Right atrium auricular region (tissue), 2 donors: ENCODE data around the gene HAT1. TPM values are rescaled to one million over a fixed set of nuclear protein-coding genes. Genes with fewer than 3 reads are reported as not detected.
A peak's percentile ranks its signal among the peaks of the same experiment; 100 is the strongest.
"Not testable (repeated sequence)": the region's sequence is repeated elsewhere in the genome, so short reads cannot be mapped to it uniquely, and the experiment has no call there.

Experiments used
- DNase-seq: peaks from one replicate; pipeline ENCODE4 v3.0.0-alpha.2; 2019; ENCODE audit warnings: low spot score
- H3K27ac ChIP-seq, 2 donors: fragments of 200-600 bp; sonication (generic); 1 replicate in 1 of 2; 2 replicates in 1 of 2; pipeline ENCODE4 v1.5.1; 2016 to 2019
- H3K27me3 ChIP-seq, 2 donors: fragments of 200-600 bp; sonication (generic); one replicate each; pipeline versions ENCODE4 v1.5.1 to v1.6.0; 2017 to 2019
- H3K36me3 ChIP-seq: fragments of 200-600 bp; sonication (generic); one replicate; pipeline ENCODE4 v1.5.1; 2016
- H3K4me1 ChIP-seq, 2 donors: fragments of 200-600 bp; sonication (generic); one replicate each; pipeline versions ENCODE4 v1.5.1 to v1.6.0; 2017 to 2019
- H3K4me3 ChIP-seq, 2 donors: fragments of 200-600 bp; sonication (generic); 1 replicate in 1 of 2; 2 replicates in 1 of 2; pipeline ENCODE4 v1.5.1; 2017 to 2019; ENCODE audit warnings: mild to moderate bottlenecking in 1 of 2, moderate library complexity in 1 of 2
- H3K9me3 ChIP-seq, 2 donors: fragments of 200-600 bp; sonication (generic); one replicate each; pipeline ENCODE4 v1.5.1; 2019
- total RNA-seq, 2 donors: library from RNA; depleted of rRNA; stranded (reverse); fragments of >200 nt; gene quantifications; one replicate each; pipeline ENCODE4 v1.1.0, GENCODE V29; 2016
- TF ChIP-seq, protein P1 (sequence below), 2 donors: fragments of 200-600 bp; sonication (generic); IDR thresholded peaks; one replicate each; pipeline ENCODE4 v1.5.1; 2019; ENCODE audit warnings: antibody characterized with exemption in 2 of 2

HAT1 gene
- total RNA-seq, 2 donors from 2014 or later, result 22.8 to 25.8 TPM

DNA sequence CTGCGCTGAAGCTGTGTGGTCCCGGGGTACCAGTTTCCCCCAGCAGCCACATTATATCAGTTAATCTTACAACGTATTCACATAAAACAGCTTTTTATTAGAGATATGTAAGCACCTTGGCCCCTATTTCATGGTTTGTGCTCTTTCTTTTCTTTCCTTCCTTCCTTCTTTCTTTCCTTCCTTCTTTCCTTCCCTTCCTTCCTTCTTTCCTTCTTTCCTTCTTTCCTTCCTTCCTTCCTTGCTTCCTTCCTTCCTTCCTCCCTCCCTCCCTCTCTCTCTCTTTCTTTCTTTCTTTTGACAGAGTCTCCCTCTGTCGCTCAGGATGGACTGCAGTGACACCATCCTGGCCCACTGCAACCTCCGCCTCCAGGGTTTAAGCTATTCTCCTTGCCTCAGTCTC is 73.8 kb downstream of the HAT1 start:
- Histone ChIP-seq H3K9me3 (no peaks in the 10 kb centered on the region), H3K27me3 (no peaks in the 10 kb centered on the region), H3K36me3 (no peaks in the 10 kb centered on the region), H3K27ac (no peak overlapping the region), H3K4me1 (peaks cover 0 to 13% of the 10 kb centered on the region in 2 donors), H3K4me3 (no peak overlapping the region)
- DNase-seq, result no peak
- TF ChIP-seq, protein P1, sequence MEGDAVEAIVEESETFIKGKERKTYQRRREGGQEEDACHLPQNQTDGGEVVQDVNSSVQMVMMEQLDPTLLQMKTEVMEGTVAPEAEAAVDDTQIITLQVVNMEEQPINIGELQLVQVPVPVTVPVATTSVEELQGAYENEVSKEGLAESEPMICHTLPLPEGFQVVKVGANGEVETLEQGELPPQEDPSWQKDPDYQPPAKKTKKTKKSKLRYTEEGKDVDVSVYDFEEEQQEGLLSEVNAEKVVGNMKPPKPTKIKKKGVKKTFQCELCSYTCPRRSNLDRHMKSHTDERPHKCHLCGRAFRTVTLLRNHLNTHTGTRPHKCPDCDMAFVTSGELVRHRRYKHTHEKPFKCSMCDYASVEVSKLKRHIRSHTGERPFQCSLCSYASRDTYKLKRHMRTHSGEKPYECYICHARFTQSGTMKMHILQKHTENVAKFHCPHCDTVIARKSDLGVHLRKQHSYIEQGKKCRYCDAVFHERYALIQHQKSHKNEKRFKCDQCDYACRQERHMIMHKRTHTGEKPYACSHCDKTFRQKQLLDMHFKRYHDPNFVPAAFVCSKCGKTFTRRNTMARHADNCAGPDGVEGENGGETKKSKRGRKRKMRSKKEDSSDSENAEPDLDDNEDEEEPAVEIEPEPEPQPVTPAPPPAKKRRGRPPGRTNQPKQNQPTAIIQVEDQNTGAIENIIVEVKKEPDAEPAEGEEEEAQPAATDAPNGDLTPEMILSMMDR (IDR thresholded peaks at IDR 0.05), result no peak

DNA sequence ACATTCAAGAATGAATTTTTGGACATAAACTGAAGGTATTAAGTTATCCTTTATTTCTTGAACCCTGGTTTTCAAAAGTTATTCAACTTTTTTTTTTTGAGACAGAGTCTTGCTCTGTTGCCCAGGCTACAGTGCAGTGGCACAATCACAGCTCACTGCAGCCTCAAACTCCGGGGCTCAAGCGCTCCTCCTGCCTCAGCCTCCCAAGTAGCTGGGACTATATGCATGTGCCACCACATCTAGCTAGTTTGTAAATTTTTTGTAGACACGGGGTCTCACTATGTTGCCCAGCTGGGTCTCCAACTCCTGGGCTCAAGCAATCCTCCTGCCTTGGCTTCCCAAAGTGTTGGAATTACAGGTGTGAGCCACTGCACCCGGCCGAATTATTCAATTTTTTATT is 74.8 kb downstream of the HAT1 start:
- H3K36me3 ChIP-seq, H3K27me3 ChIP-seq, H3K9me3 ChIP-seq, H3K4me3 ChIP-seq, DNase-seq, H3K27ac ChIP-seq: not testable (repeated sequence)
- peaks cover 0 to 13% of the 10 kb centered on the region in 2 donors for H3K4me1 ChIP-seq

DNA sequence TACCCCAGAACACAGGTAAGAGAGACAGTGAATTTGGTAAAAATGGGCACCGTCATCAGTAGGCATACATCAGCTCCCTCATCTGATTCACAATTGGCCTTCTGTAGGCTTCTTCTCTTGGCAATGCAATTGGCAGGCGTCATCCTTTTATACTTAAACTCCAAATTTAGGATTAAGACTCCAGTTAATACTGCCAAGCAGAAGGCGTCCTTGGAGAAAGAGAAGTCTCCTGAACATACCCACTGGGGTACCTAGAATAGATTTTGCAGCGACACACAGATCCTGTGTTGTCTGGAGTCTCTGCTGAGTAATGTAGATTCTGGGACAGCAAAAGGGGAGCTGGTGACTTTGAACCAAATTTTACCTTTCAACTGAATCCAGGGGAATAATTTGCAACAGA is 76.9 kb downstream of the HAT1 start:
- no peak for DNase-seq
- TF ChIP-seq, protein P1 (IDR thresholded peaks at IDR 0.05), result no peak
- Histone ChIP-seq H3K4me1 (peaks cover 0 to 13% of the 10 kb centered on the region in 2 donors), H3K36me3 (no peaks in the 10 kb centered on the region), H3K27ac (peak overlapping the region in 1 of 2 donors; percentile 14), H3K4me3 (peak overlapping the region; percentile 71 to 79), H3K9me3 (no peaks in the 10 kb centered on the region), H3K27me3 (no peaks in the 10 kb centered on the region)

DNA sequence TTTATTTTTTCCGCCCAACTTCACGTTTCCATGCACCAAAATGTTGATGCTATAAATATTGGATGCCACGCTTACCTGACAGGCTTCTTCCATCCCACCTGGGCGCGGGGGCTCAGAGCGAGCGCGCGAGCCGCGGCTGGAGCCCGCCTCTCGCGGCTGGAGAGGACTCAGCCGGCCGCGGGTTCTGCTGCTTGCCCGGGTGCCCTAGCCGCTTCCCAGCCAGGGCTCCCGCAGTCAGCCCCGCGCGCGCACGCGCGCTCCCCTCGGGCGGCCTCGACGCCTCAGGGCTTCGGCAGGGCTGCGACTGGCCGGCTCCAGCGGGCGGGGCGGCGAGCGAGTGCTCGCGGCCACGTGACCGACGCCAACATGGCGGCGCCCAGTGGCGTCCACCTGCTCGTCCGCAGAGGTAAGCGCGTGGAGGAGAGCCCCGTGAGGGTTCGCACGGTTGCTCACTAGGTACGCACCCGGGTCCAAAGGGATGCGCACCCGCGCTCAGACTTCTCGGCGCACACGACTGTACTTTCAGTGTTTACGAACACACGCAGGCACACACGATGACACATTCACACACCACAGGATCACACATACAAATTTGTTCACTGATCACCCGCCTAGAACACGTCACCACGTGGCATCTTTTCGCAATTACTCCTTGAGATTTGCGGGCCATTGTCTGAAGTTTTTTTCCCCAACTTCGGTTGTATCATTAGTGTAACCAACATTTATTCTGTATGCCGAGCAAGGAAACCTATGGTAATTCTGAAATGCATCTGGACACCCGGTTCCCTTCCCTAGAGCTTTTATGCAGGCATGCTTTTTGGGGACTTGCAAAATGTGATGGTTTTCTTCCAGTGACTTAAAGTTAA is 77.6 kb downstream of the HAT1 start, which contains the start of gene METAP1D:
Gene METAP1D, plus strand, starts transcription at position 350 of the 866 bp plus-strand sequence. Its CDS starts 17 bp downstream, at position 367.
- peak; percentile 84 for DNase-seq
- H3K4me1 ChIP-seq, result peaks cover 0 to 13% of the 10 kb centered on the region in 2 donors
- no peaks in the 10 kb centered on the region for H3K36me3 ChIP-seq
- TF ChIP-seq, protein P1 (IDR thresholded peaks at IDR 0.05), result peak in 1 of 2 donors; percentile 22
- H3K9me3 ChIP-seq, result no peaks in the 10 kb centered on the region
- H3K4me3 ChIP-seq, result peak within 1 kb of the TSS; percentile 71 to 79
- H3K27ac ChIP-seq, result peak within 1 kb of the TSS in 1 of 2 donors; percentile 14
- H3K27me3 ChIP-seq, result no peaks in the 10 kb centered on the region

DNA sequence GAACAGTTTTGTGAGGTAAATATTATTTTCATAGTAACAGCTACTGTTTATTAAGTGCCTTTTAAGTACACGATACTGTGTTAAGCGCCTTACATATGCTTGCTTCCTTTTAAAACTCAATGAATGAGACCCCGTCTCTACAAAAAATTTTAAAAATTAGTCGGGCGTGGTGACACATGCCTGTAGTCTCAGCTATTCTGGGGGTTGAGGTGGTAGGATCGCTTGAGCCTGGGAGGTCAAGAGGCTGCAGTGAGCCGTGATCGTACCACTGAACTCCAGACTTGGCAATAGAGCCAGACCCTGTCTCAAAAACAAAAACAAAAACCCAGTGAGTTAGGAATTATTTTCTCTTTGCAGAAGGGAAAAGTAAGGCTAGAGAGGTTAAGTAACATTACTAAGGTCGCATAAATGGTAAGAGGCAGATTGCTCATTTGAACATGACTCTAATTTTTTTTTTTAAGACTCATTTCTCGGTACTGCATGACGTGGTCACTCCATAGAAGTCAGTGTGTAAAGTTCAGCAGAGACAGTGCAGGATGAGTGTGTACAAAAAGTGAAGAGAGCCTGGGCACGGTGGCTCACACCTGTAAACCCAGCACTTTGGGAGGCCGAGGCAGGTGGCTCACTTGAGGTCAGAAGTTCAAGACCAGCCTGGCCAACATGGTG is 78.6 kb downstream of the HAT1 start:
- no peak for DNase-seq
- no peaks in the 10 kb centered on the region for H3K27me3 ChIP-seq
- H3K4me1 ChIP-seq, result peaks cover 0 to 13% of the 10 kb centered on the region in 2 donors
- H3K36me3 ChIP-seq, result no peaks in the 10 kb centered on the region
- no peak overlapping the region for H3K4me3 ChIP-seq
- H3K9me3 ChIP-seq, result no peaks in the 10 kb centered on the region
- TF ChIP-seq, protein P1 (IDR thresholded peaks at IDR 0.05), result no peak
- no peak overlapping the region for H3K27ac ChIP-seq

DNA sequence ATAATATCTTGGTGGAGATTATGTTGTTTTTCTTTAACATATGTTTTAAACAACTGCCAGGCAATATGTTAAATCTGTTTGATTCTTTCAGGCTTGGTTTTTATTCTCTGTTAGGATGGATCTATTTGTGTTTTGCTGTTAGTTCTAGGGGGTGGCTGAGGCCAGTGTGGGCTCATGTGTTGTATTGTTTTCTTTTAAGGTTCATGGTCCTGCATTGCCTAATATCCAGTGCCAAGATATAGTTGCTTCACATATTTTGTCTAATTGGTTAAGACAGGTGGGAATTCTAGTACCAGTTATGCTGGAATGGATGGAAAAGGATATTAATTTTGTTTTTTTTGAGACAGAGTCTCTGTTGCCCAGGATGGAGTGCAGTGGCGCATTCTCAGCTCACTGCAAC is 85.1 kb downstream of the HAT1 start:
- no peaks in the 10 kb centered on the region for H3K27me3 ChIP-seq
- no peaks in the 10 kb centered on the region for H3K36me3 ChIP-seq
- H3K4me3 ChIP-seq, result no peak overlapping the region
- TF ChIP-seq, protein P1 (IDR thresholded peaks at IDR 0.05), result no peak
- DNase-seq, result no peak
- no peaks in the 10 kb centered on the region for H3K9me3 ChIP-seq
- H3K4me1 ChIP-seq, result no peaks in the 10 kb centered on the region
- H3K27ac ChIP-seq, result no peak overlapping the region
